Fibroblast of upper back skin (primary cell): ENCODE results near the gene RIT2.

Source experiments
- DNase-seq: peaks from one replicate; pipeline ENCODE4 v3.0.0-alpha.2; 2013

Gene RIT2

DNA sequence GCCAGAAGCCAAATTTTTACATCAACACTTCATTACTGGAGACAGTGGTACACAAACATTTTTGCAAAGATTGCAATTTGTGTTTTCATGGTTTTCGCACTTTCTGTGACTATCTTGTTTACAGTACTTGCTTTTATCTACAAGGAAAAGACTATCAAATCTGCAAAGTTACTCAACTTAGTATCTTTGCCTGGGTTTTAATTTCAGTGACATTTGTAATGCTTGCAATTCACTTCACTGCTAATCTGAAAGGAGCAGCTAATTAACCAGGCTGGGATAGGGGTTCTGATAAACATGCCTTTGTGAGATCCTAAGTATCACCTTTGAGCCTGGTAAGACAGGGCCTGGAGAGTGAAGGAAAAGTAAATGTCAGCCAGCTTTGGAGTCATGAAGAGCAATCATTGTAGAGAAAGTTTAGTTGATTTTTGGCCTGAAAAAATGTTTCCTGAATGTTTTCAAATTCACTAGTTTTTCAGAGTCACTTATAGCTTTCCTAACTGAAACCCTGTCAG lies 194.2 kb downstream of the RIT2 start:
- DNase-seq, result no peak

DNA sequence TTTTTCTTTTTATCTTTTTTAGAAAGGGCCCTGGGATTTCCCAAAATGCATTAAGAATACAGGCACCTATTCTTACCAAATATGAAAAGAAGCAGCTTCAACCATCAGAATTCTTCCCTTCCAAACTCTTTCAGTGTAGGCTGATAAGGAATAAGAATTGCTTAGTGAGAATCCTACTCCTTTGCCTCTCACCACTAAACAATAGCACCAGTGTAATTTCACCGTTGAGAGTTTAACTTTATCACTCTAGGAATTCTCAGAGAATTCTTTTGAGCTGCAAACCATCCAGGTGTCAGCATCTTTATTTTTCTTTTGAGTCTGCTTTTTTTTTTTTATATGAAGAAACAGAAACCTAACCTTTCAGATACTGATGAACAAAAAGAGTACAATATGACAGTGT lies 194.9 kb downstream of the RIT2 start:
- DNase-seq, result no peak

DNA sequence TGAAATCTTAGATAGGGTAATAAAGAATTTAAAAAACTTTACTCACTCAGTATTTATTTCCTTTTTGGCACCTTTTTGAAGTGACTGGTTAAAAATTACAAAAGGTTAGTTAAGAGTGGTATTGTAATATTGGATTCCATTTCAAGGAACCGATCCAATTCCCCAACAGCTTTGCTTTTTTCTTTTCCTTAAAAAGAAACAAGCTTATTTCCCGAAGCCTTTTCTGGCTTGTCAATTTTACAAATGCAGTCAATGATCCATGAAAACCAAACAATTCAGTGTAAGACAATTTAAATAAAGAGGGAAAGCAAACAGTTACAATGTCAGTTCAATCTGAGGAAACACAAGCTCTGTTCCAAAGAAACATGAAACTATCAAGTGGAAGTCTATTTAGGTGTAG lies 200.2 kb downstream of the RIT2 start:
- no peak for DNase-seq

DNA sequence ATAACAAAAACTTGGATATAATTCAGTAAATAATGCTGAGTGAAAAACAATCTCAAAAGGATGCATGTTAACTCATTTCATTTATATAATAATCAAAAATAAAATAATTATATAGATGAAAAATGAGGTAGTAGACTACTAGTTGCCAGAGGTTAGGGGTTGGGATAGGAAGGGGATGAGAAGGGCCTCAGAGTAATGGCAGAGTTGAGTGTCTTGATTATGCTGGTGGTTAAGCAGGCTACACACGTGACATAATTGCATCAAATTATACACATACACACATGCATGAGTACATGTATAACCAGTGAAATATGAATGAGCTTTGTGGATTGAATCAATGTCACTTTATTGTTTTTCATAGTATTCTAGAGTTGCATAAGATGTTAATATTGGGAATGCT lies 201.0 kb downstream of the RIT2 start:
- no peak for DNase-seq

DNA sequence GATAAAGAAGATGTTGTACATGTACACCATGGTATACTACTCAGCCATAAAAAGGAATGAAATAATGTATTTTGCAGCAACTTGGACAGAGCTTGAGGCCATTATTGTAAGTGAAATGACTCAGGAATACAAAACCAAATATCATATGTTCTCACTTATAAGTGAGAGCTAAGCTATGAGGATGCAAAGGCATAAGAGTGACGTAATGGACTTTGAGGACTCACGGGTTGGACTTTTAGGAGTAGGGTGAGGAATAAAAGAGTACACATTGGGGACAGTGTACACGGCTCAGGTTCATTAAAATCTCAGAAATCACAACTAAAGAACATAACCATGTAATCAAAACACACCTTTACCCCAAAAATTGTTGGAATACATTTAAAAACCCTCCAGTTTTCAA lies 206.4 kb downstream of the RIT2 start:
- DNase-seq, result no peak

DNA sequence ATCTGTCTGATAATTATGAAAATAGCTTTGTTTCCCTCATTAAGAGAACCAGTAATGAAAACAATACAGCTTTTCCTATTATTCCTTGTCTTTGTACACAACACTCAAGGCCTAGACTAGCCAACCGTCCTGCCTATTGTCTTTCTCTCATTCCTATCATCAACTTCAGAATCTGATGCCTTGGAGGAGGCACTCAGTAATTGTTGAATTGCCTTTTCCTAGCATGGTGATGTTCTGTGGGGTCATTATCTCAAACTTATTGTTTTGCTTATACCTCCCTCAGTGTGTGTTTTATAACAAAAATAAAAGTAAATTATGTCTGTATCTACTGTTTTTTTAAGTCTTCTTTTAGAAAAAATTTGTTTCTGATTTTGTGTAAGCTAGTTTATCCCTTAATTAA lies 208.7 kb downstream of the RIT2 start:
- DNase-seq, result no peak

DNA sequence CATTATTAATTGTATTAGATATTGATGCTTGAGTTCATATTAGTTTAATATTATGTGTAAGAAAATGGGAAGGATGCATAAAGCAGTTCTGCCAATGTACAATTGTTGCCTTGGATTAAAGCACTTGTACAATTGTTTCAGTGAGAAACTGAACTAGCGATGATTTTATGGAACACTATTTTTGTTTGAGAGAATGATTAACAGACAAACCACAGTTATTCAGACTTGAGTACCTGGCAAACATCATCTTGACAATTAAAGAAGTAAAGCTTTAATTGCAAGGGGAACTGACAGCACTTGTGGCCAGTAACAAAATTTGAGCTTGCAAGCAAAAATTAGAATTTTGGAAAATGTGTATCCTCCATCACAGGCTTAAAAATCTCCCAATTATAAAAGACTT lies 214.3 kb downstream of the RIT2 start:
- DNase-seq, result no peak

DNA sequence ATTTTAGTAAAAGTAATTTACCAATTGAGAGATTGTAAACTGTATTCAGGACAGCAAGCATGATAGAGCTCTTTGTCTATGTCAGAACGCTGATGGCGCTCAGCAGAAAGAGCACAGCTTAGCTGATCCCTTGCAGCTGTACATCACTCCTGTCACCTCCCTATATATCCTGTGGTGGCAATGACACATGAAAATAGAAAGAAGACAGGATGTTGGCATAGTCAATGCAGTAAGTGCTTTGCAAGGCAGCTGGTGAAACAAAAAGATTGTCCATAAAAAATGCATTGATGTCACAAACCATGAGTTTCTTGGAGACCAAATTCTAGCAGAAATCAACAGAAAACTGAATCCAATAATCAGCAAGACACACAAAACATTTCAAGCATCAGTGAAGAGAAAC lies 221.5 kb downstream of the RIT2 start:
- no peak for DNase-seq

DNA sequence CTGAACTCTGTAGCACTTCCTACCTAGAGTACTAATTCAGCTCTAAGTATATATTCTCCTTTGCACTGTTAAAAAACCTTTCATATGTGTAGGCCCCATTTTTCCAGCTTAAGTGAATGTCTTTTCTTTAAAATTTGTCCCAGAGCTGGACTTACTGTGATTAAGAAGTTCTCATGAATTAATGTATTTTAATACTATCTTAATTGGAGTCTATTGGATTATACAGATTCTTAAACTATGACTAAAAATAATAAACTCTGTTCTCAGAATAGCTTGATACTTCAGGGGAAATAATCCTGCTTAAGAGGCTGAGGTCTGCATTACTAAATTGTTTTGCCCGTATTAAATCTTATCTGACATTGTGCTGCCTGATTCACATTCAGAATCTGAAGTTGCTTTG lies 223.3 kb downstream of the RIT2 start:
- no peak for DNase-seq

DNA sequence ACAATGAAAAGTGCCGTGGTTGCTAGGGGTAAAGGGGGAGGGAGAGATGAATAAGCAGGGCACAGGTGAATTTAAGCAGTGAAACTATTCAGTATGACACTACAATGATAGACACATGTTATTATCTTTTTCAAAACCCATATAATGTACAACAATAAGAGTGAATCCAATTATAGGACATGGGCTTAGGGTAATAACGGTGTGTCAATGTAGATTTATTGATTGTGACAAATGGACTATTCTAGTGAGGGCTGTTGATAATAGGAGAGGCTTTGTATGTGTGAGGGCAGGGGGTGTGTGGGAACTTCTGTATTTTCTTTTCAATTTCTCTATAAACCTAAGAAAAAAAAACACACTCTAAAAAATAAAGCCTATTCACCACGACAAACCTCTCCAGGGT lies 223.8 kb downstream of the RIT2 start:
- DNase-seq, result no peak

DNA sequence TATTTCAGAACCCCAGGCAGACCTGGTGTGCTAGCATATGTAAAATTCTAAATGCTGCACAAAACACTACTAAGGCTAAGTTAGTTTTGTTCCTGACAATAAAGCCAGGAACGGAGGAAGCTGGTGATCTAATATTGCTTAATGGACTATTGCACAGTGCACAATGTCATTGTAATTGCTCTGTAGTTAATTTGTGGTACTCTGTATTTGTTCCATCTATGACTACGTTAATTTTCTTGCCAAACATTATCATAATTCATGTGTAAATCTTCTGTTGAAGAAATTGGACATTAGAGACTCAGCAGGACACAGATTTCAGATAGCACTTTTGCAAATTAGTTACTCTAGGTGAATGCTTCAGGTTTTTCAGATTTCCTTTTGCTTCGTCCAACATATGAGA lies 232.3 kb downstream of the RIT2 start:
- DNase-seq, result no peak

DNA sequence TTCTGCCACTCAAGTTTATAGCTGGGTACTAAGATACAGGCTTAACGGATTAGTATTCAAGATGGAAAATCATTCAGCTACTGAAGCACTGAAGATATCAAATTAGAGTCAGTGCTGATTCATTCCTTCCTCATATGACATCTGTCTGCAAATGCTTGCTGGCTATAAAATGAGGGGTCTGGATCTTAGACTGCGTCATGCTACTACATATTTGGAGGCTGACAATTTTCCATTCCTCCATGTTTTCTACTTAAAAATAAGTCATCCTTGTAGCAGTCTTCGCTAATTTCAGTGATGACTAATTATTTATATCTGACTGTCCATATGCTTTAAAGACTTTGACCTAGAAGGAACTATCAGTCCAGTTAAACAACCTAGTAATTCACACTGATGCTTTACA lies 233.4 kb downstream of the RIT2 start:
- peak; percentile 5 for DNase-seq

DNA sequence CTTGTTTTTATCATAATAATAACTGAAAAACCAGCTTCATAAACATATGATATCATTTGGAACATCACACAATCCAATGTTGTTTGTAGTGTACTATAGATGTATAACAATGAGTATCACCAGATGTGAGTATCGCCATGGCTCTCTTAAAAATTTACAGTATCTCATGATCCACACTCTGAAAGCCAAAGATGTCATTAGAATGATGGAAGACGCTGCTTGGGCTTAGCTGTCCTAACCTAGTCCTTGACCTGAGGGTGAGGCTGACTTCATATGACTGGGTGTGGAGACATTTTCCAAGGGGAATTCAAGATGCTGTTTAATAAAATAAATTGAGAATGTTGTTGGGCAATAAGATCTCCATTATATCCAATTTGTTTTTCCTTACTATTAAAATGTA lies 242.6 kb downstream of the RIT2 start:
- DNase-seq, result no peak

DNA sequence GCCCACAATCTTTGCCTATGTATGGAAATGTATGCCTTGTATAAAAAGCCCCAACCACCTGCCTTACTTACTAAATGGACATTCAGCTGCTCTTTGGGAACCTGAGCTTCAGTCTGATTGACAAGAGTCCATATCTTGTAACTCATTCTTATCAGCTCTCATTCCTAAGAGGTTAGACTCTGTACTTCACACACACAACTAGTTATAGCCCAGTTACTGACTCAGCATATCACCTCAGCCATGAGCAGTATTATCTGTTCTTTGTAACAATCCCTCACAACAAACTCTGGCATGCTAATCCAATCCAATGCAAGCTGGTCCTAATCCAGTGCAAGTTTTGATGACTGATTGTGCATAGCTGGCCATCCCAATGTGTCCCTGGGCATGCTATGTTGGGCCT lies 250.6 kb downstream of the RIT2 start:
- no peak for DNase-seq

DNA sequence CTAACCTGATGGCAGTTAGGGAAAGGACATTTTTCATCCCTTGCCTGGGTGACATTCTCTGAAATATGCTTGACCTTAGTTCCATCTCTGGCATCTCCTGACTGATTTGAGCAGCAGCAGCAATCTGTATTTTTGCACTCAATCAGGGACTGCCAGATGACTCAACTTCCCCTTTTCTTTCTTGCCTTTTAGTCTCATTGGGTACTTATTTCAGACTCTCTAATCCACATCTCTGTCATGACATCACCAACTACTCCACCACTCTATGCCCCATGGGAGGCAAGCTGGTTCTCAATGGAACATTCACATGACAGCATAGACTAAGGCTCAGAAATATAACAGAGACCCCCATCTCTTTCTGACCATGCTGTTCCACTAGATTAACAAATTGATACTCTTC lies 254.2 kb downstream of the RIT2 start:
- DNase-seq, result no peak

DNA sequence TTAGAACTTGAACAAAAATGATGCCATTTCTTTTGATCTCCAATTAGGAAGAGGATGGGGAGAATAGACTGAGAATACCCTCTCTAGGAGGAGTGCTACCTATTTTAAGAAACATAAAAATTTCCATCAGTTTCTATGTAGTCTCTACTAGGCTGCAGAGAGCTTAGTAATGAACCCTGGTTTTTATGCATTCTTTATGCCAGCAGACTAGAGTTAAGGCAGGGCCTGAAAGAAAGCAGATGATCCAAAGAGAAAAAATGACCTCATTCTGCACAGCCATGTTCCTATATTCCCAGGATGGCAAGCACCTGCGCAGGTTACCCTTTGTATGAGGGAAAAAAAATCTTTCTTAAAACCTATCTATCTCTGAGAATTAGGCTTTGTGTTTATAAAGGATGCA lies 254.9 kb downstream of the RIT2 start:
- DNase-seq, result no peak

DNA sequence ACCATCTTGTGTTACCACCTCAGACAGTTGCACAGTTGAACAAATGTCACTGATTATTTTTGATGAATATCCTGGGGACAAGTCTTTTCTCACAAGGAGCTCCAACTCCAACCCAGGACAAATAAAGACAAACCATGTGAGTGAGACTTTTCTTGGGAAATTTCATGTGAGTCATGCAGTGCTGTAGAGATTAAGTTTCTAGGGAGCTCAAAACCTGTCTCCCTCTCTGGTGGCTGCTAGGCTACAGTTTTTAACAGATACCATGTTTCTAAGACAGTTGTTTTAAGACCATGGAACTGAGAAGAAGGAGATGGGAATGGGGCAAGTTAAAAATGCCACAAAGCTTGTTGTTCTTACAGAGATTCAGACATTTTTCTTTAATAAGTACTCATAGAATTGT lies 255.5 kb downstream of the RIT2 start:
- no peak for DNase-seq

DNA sequence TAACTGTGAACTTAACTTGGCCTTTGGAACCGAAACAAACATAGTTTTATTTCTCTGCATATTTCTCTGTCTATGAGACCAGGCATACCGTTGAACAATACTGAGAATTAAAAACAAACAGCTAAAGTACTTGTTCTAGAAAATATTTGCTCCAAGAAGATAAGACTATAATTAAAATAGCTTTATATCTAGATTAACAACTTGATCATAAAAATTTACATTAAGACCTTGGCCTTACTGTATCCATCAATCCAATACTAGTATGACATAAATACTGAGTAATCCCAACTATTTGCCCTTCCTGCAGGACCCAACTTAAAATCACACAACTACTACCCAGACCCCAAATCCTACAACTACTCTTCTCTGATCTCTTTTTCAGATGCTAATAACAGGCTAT lies 260.9 kb downstream of the RIT2 start:
- DNase-seq, result no peak

DNA sequence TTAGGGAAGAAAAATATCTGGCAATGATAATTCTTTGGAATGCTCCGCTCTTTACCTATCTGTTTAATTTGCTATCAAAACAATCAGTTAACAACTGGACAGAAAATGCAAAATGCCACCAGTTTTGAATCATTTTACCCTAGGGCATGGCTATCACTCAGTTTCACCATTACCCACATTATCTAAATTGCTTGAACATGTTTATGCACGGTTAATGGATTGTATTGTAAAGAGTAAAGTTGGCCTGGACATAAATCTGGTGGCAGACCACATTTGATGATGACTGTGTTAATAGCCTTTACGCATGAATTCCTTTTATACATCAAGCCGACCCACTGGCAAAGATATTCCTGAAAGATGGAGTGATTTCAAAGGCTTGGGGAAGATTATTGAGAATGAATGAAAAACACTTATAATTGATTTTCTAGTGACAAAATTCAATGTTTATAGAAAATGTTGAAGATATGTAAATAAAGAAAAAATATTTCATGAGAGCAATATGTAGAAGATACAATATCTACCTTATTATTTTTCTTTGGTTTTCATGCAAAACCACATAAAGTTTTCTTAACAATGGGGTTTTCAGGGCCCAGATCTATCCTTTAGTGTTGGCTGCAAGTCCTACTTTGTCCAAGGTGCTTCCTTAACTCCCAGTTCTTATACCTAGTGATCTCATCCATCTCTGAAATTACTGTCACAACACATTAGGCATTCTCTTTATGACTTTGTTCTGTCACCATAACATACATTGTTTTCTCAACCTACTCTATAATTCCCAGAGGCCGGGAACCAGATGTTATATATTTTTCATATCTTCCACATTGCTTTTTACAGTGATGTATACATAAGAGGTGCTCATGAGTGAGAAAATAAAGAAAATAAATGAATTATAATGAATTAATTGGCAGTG lies 265.1 kb downstream of the RIT2 start:
- DNase-seq, result no peak

DNA sequence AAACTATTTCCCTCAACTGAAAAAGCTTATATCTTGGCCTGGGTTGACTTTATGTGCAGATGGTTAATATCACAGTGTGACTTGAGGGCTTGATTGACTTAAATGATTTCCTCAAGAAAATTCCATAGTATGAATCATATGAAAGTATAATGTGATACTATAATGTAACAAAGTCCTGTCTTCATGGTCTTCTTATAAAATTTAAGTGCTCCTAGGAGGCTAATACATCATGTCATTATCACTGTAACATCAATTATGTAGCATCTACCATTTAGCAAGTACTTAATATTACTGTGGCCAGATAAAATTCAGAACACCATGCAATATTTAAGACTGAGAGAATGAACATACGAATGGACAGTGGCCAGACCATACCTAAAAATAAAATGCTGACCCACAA lies 276.1 kb downstream of the RIT2 start:
- peak; percentile 1 for DNase-seq

DNA sequence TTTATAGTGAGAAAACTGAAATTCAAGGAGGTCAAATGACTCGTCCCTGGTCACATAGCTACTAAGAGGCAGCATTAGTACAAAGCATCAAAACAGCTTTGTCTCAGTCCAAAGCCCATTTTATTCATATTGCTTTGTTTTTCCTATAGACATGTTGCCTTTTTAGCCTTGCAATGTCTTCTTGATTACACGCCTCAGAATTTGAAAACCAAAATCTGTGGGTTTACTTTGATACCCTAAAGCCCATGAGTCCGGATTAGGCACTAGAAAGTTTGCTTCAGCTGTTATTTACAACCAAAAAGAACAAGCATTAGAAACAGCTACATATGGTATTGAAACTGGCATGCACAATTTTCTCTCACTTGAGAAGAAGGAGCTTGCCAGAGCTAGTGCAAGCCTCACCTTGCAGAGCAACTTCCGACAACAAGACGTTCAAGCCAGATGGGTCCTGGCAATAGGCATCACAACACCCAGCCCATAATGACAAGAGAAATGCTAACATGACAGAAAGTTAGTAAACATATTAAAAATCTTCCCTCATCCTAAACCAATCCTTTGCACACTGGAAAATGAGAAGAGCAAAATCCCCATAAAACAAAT lies 276.8 kb downstream of the RIT2 start:
- DNase-seq, result no peak

DNA sequence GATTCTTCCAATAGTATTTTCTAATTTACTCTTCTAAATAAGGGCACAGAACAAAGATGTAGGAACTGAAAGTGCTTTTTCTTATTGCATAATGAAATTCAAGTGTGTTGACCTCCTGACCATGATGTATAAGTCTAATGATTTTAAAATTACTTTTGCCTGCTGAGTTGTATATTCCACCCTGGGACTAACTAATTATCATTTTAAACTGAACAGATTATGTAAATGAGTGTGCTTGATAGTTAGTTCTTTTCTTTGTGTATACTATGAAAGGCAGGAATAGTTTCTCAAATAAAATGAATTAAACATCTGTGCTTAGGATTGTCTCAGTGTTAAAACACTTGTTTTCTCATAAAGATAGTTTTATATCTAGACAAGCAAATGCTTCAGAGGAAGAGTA lies 284.5 kb downstream of the RIT2 start:
- no peak for DNase-seq

DNA sequence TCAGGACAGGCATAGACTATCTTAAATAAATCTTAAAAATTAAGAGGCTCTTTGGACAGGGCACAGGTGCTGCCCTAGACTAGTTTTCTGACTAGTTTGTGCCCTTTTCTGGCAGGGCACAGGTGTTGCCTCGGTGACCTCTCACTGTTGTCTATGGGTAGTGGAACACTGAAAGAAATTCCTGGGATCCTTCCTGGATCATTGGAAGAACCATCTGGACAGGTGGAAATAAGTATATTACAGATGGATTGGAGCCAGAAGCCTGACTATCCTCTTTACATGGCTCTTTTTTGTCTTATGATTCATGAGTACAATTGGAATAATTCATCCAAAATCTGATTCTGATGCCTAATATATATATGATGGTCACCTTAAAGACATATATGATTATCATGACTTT lies 286.6 kb downstream of the RIT2 start:
- DNase-seq, result no peak

DNA sequence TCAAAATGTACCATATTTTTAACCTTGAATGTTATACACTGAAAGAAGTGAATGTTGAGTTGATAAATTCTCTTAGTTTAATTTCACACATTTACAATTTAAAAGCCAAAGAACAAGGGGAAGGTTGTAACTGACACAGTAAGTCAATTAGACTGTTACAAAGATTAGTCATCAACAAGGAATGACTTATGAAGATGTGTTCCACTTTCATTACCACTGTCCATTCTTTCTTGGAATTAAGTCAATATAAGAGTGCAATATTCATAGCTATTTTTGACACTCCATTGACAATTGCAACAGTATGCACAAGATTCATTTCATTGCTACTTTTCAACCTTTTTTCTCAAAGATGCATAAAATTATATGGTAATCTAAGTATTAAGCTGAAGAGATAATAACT lies 291.3 kb downstream of the RIT2 start:
- DNase-seq, result no peak

DNA sequence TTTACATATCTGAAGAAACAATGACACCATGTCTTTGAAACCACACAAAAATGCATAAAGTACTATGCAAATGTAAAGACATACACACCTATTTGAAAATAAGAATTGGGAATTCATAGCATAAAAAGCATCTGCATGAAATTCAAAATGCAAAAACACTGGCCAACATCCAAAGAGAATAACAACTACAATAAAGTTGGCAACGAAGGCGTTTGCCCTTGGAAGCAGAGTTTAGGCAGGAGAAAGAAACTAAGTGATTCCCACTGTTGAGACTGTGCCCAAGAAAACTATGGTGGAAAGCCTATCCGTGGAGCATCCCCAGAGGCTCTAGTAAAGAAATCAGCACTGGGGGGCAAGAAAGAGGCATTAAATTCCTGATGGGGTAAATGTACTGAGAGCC lies 292.8 kb downstream of the RIT2 start:
- no peak for DNase-seq
